GM12878 (cell line): ENCODE measurements around the gene ASIC3. TPM values are rescaled to one million over a fixed set of nuclear protein-coding genes. Genes with fewer than 3 reads are reported as not detected.
A peak's percentile ranks its signal among the peaks of the same experiment; 100 is the strongest.
"Not testable (repeated sequence)": the region's sequence is repeated elsewhere in the genome, so short reads cannot be mapped to it uniquely, and the experiment has no call there.

Experiments
- ATAC-seq: fragments of 200-7000 bp; cut with Tn5 transposase; 3 replicates; pipeline ENCODE4 v1.9.1; 2020; ENCODE audit warnings: mild to moderate bottlenecking, moderate library complexity
- BruUV-seq: library from RNA; stranded (reverse); fragments of 400-500 nt; replicated peaks from 2 replicates; lab custom pipeline; 2021; lab: Mats Ljungman, UMichigan
- CTCF ChIA-PET: fragments of 300-600 bp; sonication (Branson Sonifier 250); formaldehyde crosslinking; extraction: SDS; loops from one replicate; lab custom pipeline; 2021; ENCODE audit warnings: inconsistent platforms; lab: Yijun Ruan, JAX
- POLR2A ChIA-PET: fragments of 350-600 bp; formaldehyde crosslinking; extraction: SDS; loops from one replicate; lab custom pipeline; 2021; ENCODE audit warnings: inconsistent platforms; lab: Charles Lee
- RAD21 ChIA-PET: fragments of 300-600 bp; sonication (Branson Sonifier 250); formaldehyde crosslinking; loops from one replicate; lab custom pipeline; 2023; ENCODE audit warnings: antibody characterized with exemption; ENCODE audit not compliant: unreplicated experiment; lab: Charles Lee
- SMC1A ChIA-PET: fragments of 300-600 bp; sonication (Branson Sonifier 250); formaldehyde crosslinking; loops from one replicate; lab custom pipeline; 2023; ENCODE audit not compliant: unreplicated experiment, uncharacterized antibody; lab: Charles Lee
- DNase-seq: peaks from one replicate; pipeline ENCODE4 v3.0.0-alpha.2; 2011; ENCODE audit warnings: low read depth, low spot score
- FAIRE-seq: peaks from 3 replicates; lab custom pipeline; 2011; peaks lifted over from hg19 to GRCh38; lab: Jason Lieb, UNC
- H2AFZ ChIP-seq: 2 replicates; pipeline ENCODE4 v1.6.0; 2011; ENCODE audit warnings: low read depth, low read length, control low read depth; ENCODE audit not compliant: control insufficient read depth
- H3K27ac ChIP-seq: 2 replicates; pipeline ENCODE4 v1.5.1; 2011; ENCODE audit warnings: control low read depth; ENCODE audit not compliant: control insufficient read depth, insufficient read depth
- H3K27me3 ChIP-seq, 2 experiments: replicated peaks in 1 of 2; 2 replicates each; pipeline versions ENCODE4 v1.6.0 to v1.6.1; 2011; ENCODE audit warnings: low read length in 1 of 2; ENCODE audit not compliant: control insufficient read depth in 2 of 2, insufficient read depth in 2 of 2
- H3K36me3 ChIP-seq, 2 experiments: 2 replicates each; pipeline ENCODE4 v1.5.1; 2011; ENCODE audit warnings: low read length in 1 of 2; ENCODE audit not compliant: control insufficient read depth in 2 of 2, insufficient read depth in 2 of 2
- H3K4me1 ChIP-seq: 2 replicates; pipeline ENCODE4 v1.6.1; 2011; ENCODE audit warnings: mild to moderate bottlenecking, low read length, moderate library complexity, mixed read lengths; ENCODE audit not compliant: control insufficient read depth, insufficient read depth
- H3K4me2 ChIP-seq: 2 replicates; pipeline ENCODE4 v1.6.0; 2011; ENCODE audit warnings: control low read depth; ENCODE audit not compliant: control insufficient read depth, insufficient read depth
- H3K4me3 ChIP-seq: fragments of 200-600 bp; sonication (generic); 2 replicates; pipeline ENCODE4 v1.5.1; 2016
- H3K79me2 ChIP-seq: 2 replicates; pipeline ENCODE4 v1.6.0; 2011; ENCODE audit warnings: low read length; ENCODE audit not compliant: control insufficient read depth, insufficient read depth
- H3K9ac ChIP-seq: 2 replicates; pipeline ENCODE4 v1.8.0; 2011; ENCODE audit warnings: low read length, control low read depth, mixed read lengths; ENCODE audit not compliant: control insufficient read depth, insufficient read depth
- H3K9me3 ChIP-seq: replicated peaks from 3 replicates; pipeline ENCODE4 v1.5.1; 2011; ENCODE audit warnings: mild to moderate bottlenecking, low read length; ENCODE audit not compliant: control insufficient read depth, insufficient read depth
- H4K20me1 ChIP-seq: 2 replicates; pipeline ENCODE4 v1.6.0; 2011; ENCODE audit not compliant: control insufficient read depth, insufficient read depth
- BHLHE40 ChIP-seq, 2 experiments: fragments of 450-650 bp in 1 of 2; IDR thresholded peaks; 2 replicates each; pipeline ENCODE4 v1.6.1; 2011 to 2017; ENCODE audit warnings: low read depth in 2 of 2, borderline replicate concordance in 1 of 2, improper control_type of control experiment in 1 of 2, low read length in 1 of 2, mild to moderate bottlenecking in 1 of 2
- CTCF ChIP-seq, 3 experiments: IDR thresholded peaks in 2 of 3; conservative IDR thresholded peaks in 1 of 3; 2 replicates each; pipeline ENCODE4 v1.5.1; 2011; ENCODE audit warnings: low read depth in 3 of 3, low read length in 3 of 3, mild to moderate bottlenecking in 3 of 3, control low read depth in 2 of 3, moderate library complexity in 2 of 3, inconsistent platforms in 1 of 3, mixed read lengths in 1 of 3; ENCODE audit not compliant: control insufficient read depth in 2 of 3, insufficient read depth in 1 of 3; ENCODE audit errors: extremely low read depth in 1 of 3
- KLF5 ChIP-seq: fragments of 450-650 bp; IDR thresholded peaks from 2 replicates; pipeline ENCODE4 v1.6.1; 2014; ENCODE audit warnings: mild to moderate bottlenecking; ENCODE audit not compliant: partially characterized antibody
- MEF2B ChIP-seq: fragments of 450-650 bp; IDR thresholded peaks from 2 replicates; pipeline ENCODE4 v1.6.1; 2018; ENCODE audit warnings: mild to moderate bottlenecking, moderate library complexity; ENCODE audit not compliant: partially characterized antibody, poor library complexity, severe bottlenecking
- MYB ChIP-seq: fragments of 150-350 bp; IDR thresholded peaks from 2 replicates; pipeline ENCODE4 v1.6.1; 2014; ENCODE audit warnings: mild to moderate bottlenecking, low read depth, low read length, borderline replicate concordance
- NR2C1 ChIP-seq: fragments of 450-650 bp; IDR thresholded peaks from 2 replicates; pipeline ENCODE4 v1.6.1; 2017; ENCODE audit warnings: antibody characterized with exemption, mild to moderate bottlenecking, moderate library complexity
- USF2 ChIP-seq: IDR thresholded peaks from 2 replicates; pipeline ENCODE4 v1.6.1; 2011; ENCODE audit warnings: low read depth, low read length, improper control_type of control experiment, borderline replicate concordance
- YY1 ChIP-seq: IDR thresholded peaks from 2 replicates; pipeline ENCODE4 v1.6.1; 2011; ENCODE audit warnings: low read depth, mild to moderate bottlenecking, low read length
- WGBS: methylation state at CpG from one replicate; pipeline ENCODE4 v1.1.6; 2016; ENCODE audit warnings: low lambda C conversion rate; ENCODE audit not compliant: insufficient replicate concordance, insufficient coverage; ENCODE audit errors: missing lambda C conversion rate; 5-methylcytosine and 5-hydroxymethylcytosine counted together
- in situ Hi-C: fragments of 300-500 bp; cut with MboI; formaldehyde crosslinking; loops from 9 replicates; pipeline ENCODE4 v1.14.3; 2018; ENCODE audit warnings: mixed read lengths
- intact Hi-C: fragments of 100-400 bp; cut with micrococcal nuclease; formaldehyde crosslinking; loops from one replicate; pipeline ENCODE4 v1.14.2; 2022; ENCODE audit not compliant: unreplicated experiment
- polyA plus RNA-seq, 11 experiments: library from polyadenylated mRNA; depleted of rRNA in 4 of 11; unstranded in 6 of 11; stranded (reverse) in 5 of 11; fragments of >200 nt; fragmentation: Nextera tagmentation in 4 of 11; fragmentation: Illumina TruSeq in 1 of 11; extraction: Ambion mirVana in 4 of 11; extraction: Trizol in 1 of 11; gene quantifications; 1 replicate in 1 of 11; 2 replicates in 10 of 11; pipeline versions ENCODE4 v1.2.1 to v1.2.3, GENCODE V29; 2011 to 2016; ENCODE audit warnings: inconsistent platforms in 2 of 11, missing spikeins in 2 of 11, low read depth in 1 of 11
- total RNA-seq, 4 experiments: library from RNA; depleted of rRNA in 3 of 4; stranded (reverse); fragments of >200 nt in 3 of 4; fragmentation: Illumina TruSeq in 1 of 4; extraction: Trizol in 1 of 4; gene quantifications; 2 replicates each; pipeline versions ENCODE4 v1.2.1 to v1.2.3, GENCODE V29; 2013 to 2021

The ASIC3 gene
- total and polyA plus RNA-seq, 10 of the 15 experiments (the other 5 are each of a cell fraction or from before 2014, with no cell fraction given) = 0.07 to 1.0 (median 0.44) TPM; not detected in 4

GRCh38 chr7:151011616-151012015, 36.7 kb upstream of the ASIC3 start:
- H3K4me2 ChIP-seq, H2AFZ ChIP-seq, H3K36me3 ChIP-seq, ATAC-seq, H3K79me2 ChIP-seq, H3K4me1 ChIP-seq, RAD21 ChIA-PET, DNase-seq, H3K9ac ChIP-seq, BruUV-seq, H3K9me3 ChIP-seq, H4K20me1 ChIP-seq, H3K27me3 ChIP-seq, in situ Hi-C loops, H3K4me3 ChIP-seq, H3K27ac ChIP-seq: not testable (repeated sequence)
- ChIA-PET POLR2A (interaction anchor here (0.6 to 1.1 kb wide), 2 partner anchors 52 to 96 kb away, joined by 3 to 6 read pairs; no protein-coding TSS in a partner anchor), CTCF (interaction anchor here (0.7 to 4.3 kb wide), 2 partner anchors 14 to 352 kb away, joined by 3 to 35 read pairs; partner anchors contain the start of genes ABCB8 and ATG9B), SMC1A (interaction anchor here (1.1 kb wide), 1 partner anchor 28 kb away, joined by 4 read pairs; no protein-coding TSS in a partner anchor)
- 59% methylated on average over 12 of the region's 12 CpGs for WGBS
- FAIRE-seq = peak; percentile 38
- intact Hi-C loops = loop anchor here (5.0 kb wide), 1 partner anchor 101 kb away; no protein-coding TSS in a partner anchor

- SMC1A ChIA-PET = no interaction called here
- H3K9me3 ChIP-seq = no peaks in the 10 kb centered on the region
- WGBS = 45% methylated on average over 6 of the region's 6 CpGs
- no peak overlapping the region for H3K4me3 ChIP-seq
- POLR2A ChIA-PET = no interaction called here
- intact Hi-C loops (loop anchor here (5.0 kb wide), 1 partner anchor 100 kb away; no protein-coding TSS in a partner anchor), in situ Hi-C loops (no loop called here)
- H3K79me2 ChIP-seq = no peaks in the 10 kb centered on the region
- H3K27ac ChIP-seq = no peak overlapping the region
- no peak for DNase-seq
- no TSS peak for BruUV-seq
- H3K9ac ChIP-seq = no peak overlapping the region
- TF ChIP-seq USF2 = no peak
- TF ChIP-seq BHLHE40 (IDR thresholded peaks at IDR 0.05; ENCODE audit: borderline replicate concordance in 1 of 2, low read depth in 2 of 2, low read length in 1 of 2) = no peak
- no peak for TF ChIP-seq MYB
- no peak for TF ChIP-seq KLF5
- TF ChIP-seq YY1 = no peak
- TF ChIP-seq CTCF (IDR thresholded peaks at IDR 0.05 in 2 of 3, conservative IDR thresholded peaks at IDR 0.05 in 1 of 3; ENCODE audit: control insufficient read depth in 2 of 3, extremely low read depth in 1 of 3, insufficient read depth in 1 of 3, low read depth in 3 of 3, low read length in 3 of 3) = no peak
- TF ChIP-seq NR2C1 = no peak
- no peak for TF ChIP-seq MEF2B
- no peak for FAIRE-seq
- H3K4me2 ChIP-seq = no peak overlapping the region
- H4K20me1 ChIP-seq = no peaks in the 10 kb centered on the region
- H2AFZ ChIP-seq = no peak overlapping the region
- H3K4me1 ChIP-seq = peaks cover 6% of the 10 kb centered on the region
- RAD21 ChIA-PET = no interaction called here
- H3K27me3 ChIP-seq = no peaks in the 10 kb centered on the region; a peak in 1 of 4 replicates
- H3K36me3 ChIP-seq = no peaks in the 10 kb centered on the region
- CTCF ChIA-PET = interaction anchor here (0.7 to 1.1 kb wide), 2 partner anchors 135 to 351 kb away, joined by 3 read pairs; no protein-coding TSS in a partner anchor
- no peak for ATAC-seq
Observed at GRCh38 chr7:151012031-151012692, 36.2 kb upstream of the ASIC3 start.
